Peyer's patch (tissue), 4 donors: ENCODE measurements around the gene SRC.

Experiments used
- CTCF ChIP-seq, 6 experiments: fragments of 450-650 bp in 4 of 6; fragments of 200-600 bp in 2 of 6; sonication (generic) in 1 of 6; IDR thresholded peaks; one replicate each; pipeline ENCODE4 v1.5.1; 2017 to 2019; ENCODE audit warnings: antibody characterized with exemption in 6 of 6, mild to moderate bottlenecking in 3 of 6, moderate library complexity in 1 of 6
- POLR2A ChIP-seq, 2 donors: fragments of 450-650 bp; IDR thresholded peaks; one replicate each; pipeline ENCODE4 v1.5.1; 2017; ENCODE audit warnings: antibody characterized with exemption in 2 of 2, mild to moderate bottlenecking in 2 of 2, moderate library complexity in 2 of 2

GRCh38 chr20:37356387-37356786 lies 10.4 kb downstream of the SRC start:
- TF ChIP-seq CTCF (IDR thresholded peaks at IDR 0.05) (no peak), POLR2A (IDR thresholded peaks at IDR 0.05) (no peak)
